Gastroesophageal sphincter (tissue), 4 donors: ENCODE measurements around the gene GAREM1. TPM values are rescaled to one million over a fixed set of nuclear protein-coding genes. Genes with fewer than 3 reads are reported as not detected.
A peak's percentile ranks its signal among the peaks of the same experiment; 100 is the strongest.

ENCODE experiments used
- ATAC-seq: fragments of 150-250 bp; one replicate; pipeline ENCODE4 v1.9.1; 2016; ENCODE audit warnings: mild to moderate bottlenecking, moderate library complexity
- H3K27ac ChIP-seq, 4 donors: fragments of 200-600 bp; sonication (generic) in 3 of 4; 1 replicate in 3 of 4; 2 replicates in 1 of 4; pipeline ENCODE4 v1.5.1; 2016 to 2019
- H3K27me3 ChIP-seq: fragments of 200-600 bp; sonication (generic); one replicate; pipeline ENCODE4 v1.5.1; 2019
- H3K36me3 ChIP-seq, 2 donors: fragments of 200-600 bp; sonication (generic); one replicate each; pipeline ENCODE4 v1.5.1; 2019; ENCODE audit warnings: control low read depth in 1 of 2
- H3K4me1 ChIP-seq, 3 donors: fragments of 200-600 bp; sonication (generic); 1 replicate in 2 of 3; 2 replicates in 1 of 3; pipeline ENCODE4 v1.5.1; 2016 to 2019; ENCODE audit warnings: control low read depth in 2 of 3
- H3K4me3 ChIP-seq, 2 donors: fragments of 200-600 bp; sonication (generic); one replicate each; pipeline ENCODE4 v1.5.1; 2019; ENCODE audit warnings: mild to moderate bottlenecking in 1 of 2, moderate library complexity in 1 of 2
- H3K9me3 ChIP-seq, 3 donors: fragments of 200-600 bp; sonication (generic); one replicate each; pipeline ENCODE4 v1.5.1; 2017 to 2019; ENCODE audit warnings: control low read depth in 2 of 3
- EP300 ChIP-seq: sonication (generic); formaldehyde crosslinking; IDR thresholded peaks from one replicate; pipeline ENCODE4 v1.6.1; 2017; ENCODE audit warnings: antibody characterized with exemption, mild to moderate bottlenecking
- POLR2A ChIP-seq, 2 donors: fragments of 450-650 bp; IDR thresholded peaks; one replicate each; pipeline ENCODE4 v1.6.1; 2017; ENCODE audit warnings: antibody characterized with exemption in 2 of 2, mild to moderate bottlenecking in 2 of 2, moderate library complexity in 1 of 2
- POLR2AphosphoS5 ChIP-seq: sonication (generic); formaldehyde crosslinking; IDR thresholded peaks from one replicate; pipeline ENCODE4 v1.6.1; 2017; ENCODE audit warnings: antibody characterized with exemption
- WGBS, 2 donors: methylation state at CpG; one replicate each; pipeline ENCODE4 v1.1.5; 2018; ENCODE audit warnings: low coverage in 1 of 2; 5-methylcytosine and 5-hydroxymethylcytosine counted together
- total RNA-seq, 4 donors: library from RNA; depleted of rRNA; stranded (reverse); fragments of >200 nt; gene quantifications; one replicate each; pipeline ENCODE4 v1.1.0, GENCODE V29; 2016
- TF ChIP-seq, protein P1 (sequence below), 4 experiments: fragments of 200-600 bp in 2 of 4; fragments of 450-650 bp in 2 of 4; sonication (generic) in 1 of 4; IDR thresholded peaks; one replicate each; pipeline ENCODE4 v1.5.1; 2017 to 2019; ENCODE audit warnings: antibody characterized with exemption in 4 of 4, mild to moderate bottlenecking in 2 of 4, moderate library complexity in 2 of 4

Gene GAREM1
- total RNA-seq, 4 donors from 2014 or later = 8.2 to 16.6 (median 12.3) TPM

DNA sequence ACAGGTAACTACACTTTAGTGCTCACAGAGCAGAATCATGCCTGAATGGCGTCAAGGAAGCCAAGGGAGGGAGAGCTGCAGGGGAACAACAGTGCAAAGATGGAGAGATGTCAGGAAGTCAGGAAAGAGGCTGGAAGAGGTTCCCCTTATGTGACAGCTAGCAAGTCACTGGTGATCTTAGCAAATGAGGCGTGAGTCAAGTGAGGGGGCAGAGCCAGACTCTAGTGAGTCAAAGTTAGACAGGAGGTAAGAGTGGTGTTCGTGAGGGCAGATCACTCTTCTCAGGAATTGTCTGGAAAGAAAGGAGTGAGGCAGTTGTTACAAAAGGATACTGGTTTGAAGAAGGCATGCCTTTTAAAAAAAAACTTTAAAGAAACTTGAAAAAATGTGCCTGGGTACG lies 193.8 kb downstream of the GAREM1 start:
- Histone ChIP-seq H3K4me3 (no peak overlapping the region), H3K27me3 (no peaks in the 10 kb centered on the region), H3K9me3 (no peaks in the 10 kb centered on the region), H3K4me1 (peaks cover 3 to 18% (median 5%) of the 10 kb centered on the region in 3 donors), H3K36me3 (no peaks in the 10 kb centered on the region), H3K27ac (no peak overlapping the region)
- TF ChIP-seq POLR2AphosphoS5 (no peak), EP300 (no peak), POLR2A (IDR thresholded peaks at IDR 0.05) (no peak)
- TF ChIP-seq, protein P1, sequence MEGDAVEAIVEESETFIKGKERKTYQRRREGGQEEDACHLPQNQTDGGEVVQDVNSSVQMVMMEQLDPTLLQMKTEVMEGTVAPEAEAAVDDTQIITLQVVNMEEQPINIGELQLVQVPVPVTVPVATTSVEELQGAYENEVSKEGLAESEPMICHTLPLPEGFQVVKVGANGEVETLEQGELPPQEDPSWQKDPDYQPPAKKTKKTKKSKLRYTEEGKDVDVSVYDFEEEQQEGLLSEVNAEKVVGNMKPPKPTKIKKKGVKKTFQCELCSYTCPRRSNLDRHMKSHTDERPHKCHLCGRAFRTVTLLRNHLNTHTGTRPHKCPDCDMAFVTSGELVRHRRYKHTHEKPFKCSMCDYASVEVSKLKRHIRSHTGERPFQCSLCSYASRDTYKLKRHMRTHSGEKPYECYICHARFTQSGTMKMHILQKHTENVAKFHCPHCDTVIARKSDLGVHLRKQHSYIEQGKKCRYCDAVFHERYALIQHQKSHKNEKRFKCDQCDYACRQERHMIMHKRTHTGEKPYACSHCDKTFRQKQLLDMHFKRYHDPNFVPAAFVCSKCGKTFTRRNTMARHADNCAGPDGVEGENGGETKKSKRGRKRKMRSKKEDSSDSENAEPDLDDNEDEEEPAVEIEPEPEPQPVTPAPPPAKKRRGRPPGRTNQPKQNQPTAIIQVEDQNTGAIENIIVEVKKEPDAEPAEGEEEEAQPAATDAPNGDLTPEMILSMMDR (IDR thresholded peaks at IDR 0.05) = no peak
- WGBS, 2 donors = 76 to 100% methylated on average over 3 of the region's 4 CpGs
- ATAC-seq = no peak

DNA sequence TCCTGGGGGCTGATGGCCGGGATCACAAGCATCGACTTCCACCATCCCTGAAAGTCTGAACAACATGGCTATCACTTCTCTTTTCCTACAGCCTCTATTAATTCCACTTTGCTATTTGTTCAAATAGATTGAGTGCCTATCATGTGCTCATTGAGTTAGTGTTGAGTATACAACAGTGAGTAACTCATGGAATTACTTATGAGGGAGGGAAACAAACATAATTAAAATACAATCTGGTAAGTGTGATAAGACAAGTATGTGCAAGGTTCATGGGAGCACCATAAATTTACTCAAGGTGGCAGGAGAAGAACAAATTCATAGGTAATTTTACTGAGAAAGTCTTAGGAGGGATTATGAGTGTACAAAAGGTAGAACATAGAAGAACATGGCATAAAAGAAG lies 194.4 kb downstream of the GAREM1 start:
- 100% methylated on average over 2 of the region's 2 CpGs; no CpG with 5 or more reads in 1 of the 2 donors for WGBS, 2 donors
- Histone ChIP-seq H3K4me3 (no peak overlapping the region), H3K36me3 (no peaks in the 10 kb centered on the region), H3K27me3 (no peaks in the 10 kb centered on the region), H3K9me3 (no peaks in the 10 kb centered on the region), H3K4me1 (peaks cover 3 to 22% (median 5%) of the 10 kb centered on the region in 3 donors), H3K27ac (no peak overlapping the region)
- no peak for TF ChIP-seq POLR2A (IDR thresholded peaks at IDR 0.05)
- TF ChIP-seq, protein P1 (IDR thresholded peaks at IDR 0.05) = no peak
- ATAC-seq = no peak

DNA sequence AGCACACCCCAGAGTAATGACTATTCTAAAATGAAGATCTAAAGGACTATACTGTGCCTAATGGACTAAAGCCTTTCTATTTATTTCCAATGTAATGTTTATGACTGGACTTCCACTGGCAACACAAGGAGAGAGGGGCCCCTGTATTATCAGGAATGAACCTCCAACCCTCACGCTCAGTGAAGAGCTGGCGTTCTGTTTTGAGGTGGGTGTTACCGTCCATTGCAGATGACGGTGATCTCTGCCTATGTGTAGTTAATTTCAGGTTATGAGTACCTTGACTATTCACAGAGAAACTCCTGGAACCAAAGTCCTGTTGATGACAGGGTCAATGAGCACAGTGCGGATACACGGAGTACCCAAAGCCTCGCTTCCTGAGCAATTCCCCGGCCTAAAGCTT lies 195.5 kb downstream of the GAREM1 start:
- no peak for TF ChIP-seq EP300
- TF ChIP-seq POLR2A (IDR thresholded peaks at IDR 0.05) = no peak
- TF ChIP-seq, protein P1 (IDR thresholded peaks at IDR 0.05) = no peak
- no peak for TF ChIP-seq POLR2AphosphoS5
- H3K4me1 ChIP-seq = peaks cover 0 to 11% (median 0%) of the 10 kb centered on the region in 3 donors
- H3K27ac ChIP-seq = no peak overlapping the region
- H3K27me3 ChIP-seq = no peaks in the 10 kb centered on the region
- H3K9me3 ChIP-seq = no peaks in the 10 kb centered on the region
- 95% methylated on average over 7 of the region's 8 CpGs; no CpG with 5 or more reads in 1 of the 2 donors for WGBS, 2 donors
- peaks cover 0 to 2% of the 10 kb centered on the region in 2 donors for H3K36me3 ChIP-seq
- no peak for ATAC-seq
- H3K4me3 ChIP-seq = no peak overlapping the region

DNA sequence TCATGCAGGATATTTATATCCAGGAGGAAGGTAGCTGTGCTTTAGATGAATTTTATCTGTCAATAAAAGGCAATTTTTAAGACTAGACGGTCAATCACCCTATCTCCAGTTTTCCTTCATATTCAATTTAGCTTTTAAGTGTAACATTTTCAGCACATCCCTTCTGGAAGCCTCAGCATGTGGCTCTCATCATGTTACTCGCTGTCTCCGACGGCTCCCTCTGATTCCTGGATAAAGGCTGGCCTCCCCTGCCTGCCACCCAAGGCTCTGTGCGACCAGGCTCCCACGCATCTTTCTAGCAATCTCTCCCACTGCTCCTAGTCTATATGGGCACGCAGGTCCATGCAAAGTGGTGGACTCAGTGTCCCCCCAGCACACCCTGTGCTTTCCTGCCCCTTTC lies 196.4 kb downstream of the GAREM1 start:
- H3K9me3 ChIP-seq = no peaks in the 10 kb centered on the region
- ATAC-seq = no peak
- H3K27ac ChIP-seq = no peak overlapping the region
- TF ChIP-seq, protein P1 (IDR thresholded peaks at IDR 0.05) = no peak
- TF ChIP-seq POLR2AphosphoS5 (no peak), EP300 (no peak), POLR2A (IDR thresholded peaks at IDR 0.05) (no peak)
- H3K4me1 ChIP-seq = peaks cover 0 to 7% (median 0%) of the 10 kb centered on the region in 3 donors
- 77 to 90% methylated on average over 4 to 6 of the region's 7 CpGs for WGBS, 2 donors
- H3K4me3 ChIP-seq = no peak overlapping the region
- H3K36me3 ChIP-seq = peaks cover 4 to 11% of the 10 kb centered on the region in 2 donors
- H3K27me3 ChIP-seq = no peaks in the 10 kb centered on the region

DNA sequence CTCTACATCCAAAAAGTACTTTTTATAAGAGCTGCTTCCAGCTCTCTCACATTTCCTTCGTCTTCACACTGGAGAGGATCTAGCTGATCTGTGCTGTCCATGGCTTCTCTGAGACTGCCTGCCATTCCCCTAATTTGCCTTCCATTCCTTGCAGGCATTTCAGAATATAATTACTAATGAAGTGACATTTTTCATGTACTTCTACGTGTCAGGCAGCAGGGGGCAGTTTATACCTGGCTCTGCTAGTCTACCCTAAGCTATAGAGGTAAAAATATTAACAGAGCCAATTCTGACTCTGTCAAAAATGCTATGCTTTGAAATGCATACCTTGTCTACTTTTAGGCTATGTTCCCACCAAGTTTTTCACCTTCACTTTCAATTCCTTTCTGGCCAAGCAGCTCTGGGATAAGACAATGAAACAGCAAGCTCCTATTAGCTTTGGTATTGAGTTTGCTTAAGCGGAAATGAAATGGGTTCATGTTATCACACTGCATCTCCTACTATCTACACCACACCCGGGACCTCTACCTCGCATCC lies 198.9 kb downstream of the GAREM1 start:
- Histone ChIP-seq H3K4me1 (peaks cover 0 to 7% (median 0%) of the 10 kb centered on the region in 3 donors), H3K36me3 (peaks cover 6 to 32% of the 10 kb centered on the region in 2 donors), H3K4me3 (no peak overlapping the region), H3K9me3 (no peaks in the 10 kb centered on the region), H3K27ac (no peak overlapping the region), H3K27me3 (no peaks in the 10 kb centered on the region)
- WGBS, 2 donors = 35 to 71% methylated on average over 2 to 5 of the region's 5 CpGs
- ATAC-seq = peak; percentile 54
- TF ChIP-seq POLR2AphosphoS5 (no peak), POLR2A (IDR thresholded peaks at IDR 0.05) (no peak)
- TF ChIP-seq, protein P1 (IDR thresholded peaks at IDR 0.05) = peak; percentile 49 to 86 (median 74)
